Fibroblast of skin of left biceps (primary cell): Measurements from ENCODE around the gene ARHGEF33.

Experiments used
- DNase-seq, 2 experiments: peaks; one replicate each; pipeline ENCODE4 v3.0.0-alpha.2; 2013; ENCODE audit warnings: low read depth in 2 of 2

The ARHGEF33 gene

DNA sequence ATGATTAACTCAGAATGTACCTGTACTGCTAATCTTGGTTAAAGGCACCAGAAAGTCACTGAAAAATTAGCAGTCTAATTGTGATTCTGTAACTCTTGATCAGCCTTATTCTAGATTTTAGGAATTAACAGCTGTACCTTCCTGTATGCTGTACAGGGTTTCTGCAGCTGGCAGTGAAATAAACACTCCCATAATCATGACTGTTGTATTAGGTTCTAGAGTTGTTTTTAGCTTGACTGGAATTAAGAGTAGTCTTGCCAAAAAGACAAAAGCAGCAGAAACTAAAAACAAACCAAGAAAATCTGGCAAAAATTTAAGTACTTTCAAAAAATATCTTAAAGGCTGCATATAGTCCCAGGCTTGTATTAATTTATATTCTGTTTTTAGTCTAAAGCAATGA, 127.7 kb downstream of the ARHGEF33 start:
- no peak for DNase-seq

DNA sequence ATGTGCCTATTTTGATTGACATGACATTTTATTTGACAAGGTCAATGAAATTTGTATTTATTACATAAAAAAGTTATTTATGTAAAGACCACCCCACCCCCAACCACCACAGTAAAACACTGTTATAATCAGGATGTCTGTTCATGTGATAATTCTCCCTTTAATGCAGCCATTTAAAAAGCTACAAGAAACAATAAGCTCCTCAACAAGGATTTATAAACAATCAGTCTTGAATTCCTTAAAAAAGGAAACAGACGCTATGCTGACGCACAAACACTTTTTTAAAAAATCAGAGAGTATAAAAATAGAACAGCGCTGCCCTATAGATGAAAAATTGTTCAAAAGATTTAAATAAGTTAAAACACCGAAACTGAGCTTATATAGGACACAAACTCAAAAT, 129.0 kb downstream of the ARHGEF33 start:
- DNase-seq: no peak

DNA sequence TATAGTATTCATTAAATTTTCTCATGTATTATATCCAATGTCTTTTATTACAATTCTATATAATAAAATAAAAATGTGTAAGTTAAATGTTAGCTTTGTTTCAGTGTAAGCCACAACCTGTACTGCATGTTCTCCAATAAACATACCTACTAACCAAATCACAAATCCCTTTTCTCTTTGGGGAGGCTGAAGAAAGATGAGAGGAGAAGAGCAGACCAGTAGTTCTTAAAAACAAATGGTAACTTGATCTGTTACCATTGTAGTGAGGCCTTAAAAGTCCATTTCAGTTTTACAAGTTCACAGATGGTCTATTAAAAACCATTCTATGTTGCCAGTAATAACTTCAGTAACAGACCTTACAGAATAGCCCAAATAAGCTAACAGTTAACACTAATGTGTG, 130.7 kb downstream of the ARHGEF33 start:
- no peak for DNase-seq

DNA sequence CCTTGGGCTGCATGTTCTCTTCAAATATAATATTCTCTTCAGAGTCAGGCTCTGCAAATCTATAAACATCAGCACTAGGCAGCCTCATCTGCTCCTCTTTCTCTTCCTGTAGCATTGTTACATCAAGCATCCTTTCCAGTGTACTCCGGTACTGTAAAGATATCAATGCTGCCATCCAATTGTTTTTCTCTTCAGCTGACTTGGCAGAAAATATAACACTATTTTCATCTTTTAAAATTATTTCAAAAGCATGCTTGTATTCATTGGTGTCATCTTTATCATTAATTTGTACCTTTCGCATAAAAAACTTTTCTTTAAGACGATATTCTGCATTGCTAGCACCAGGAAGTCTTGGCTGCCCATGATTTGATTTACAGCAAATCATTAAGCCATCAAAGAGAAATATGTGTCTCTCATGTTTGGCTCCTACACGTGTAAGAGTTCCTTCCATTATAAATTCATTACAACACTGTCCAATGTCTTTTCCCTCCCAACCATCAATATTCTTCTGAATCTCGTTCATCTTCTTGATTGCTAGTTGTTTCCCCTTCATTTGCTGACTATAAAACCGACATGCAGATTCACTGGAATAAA, 133.1 kb downstream of the ARHGEF33 start:
- DNase-seq: no peak

DNA sequence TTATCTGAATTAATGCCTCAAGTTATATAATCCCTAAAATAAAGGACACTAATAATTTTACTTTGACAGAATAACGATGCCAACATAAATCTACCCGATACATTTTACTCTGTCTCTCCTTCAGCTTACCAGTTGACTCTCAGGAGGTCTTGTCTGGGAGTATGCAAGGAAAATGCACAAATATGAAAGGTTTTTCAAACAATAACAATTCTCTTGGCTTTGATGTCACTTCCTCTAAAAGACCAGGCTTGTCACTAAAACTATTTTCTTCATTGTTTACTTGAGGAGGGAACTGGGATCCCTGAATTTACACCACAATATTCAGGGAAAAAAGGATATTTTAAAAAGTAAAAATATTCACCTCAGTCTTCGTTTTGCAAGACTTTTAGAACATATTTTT, 134.0 kb downstream of the ARHGEF33 start:
- no peak for DNase-seq

DNA sequence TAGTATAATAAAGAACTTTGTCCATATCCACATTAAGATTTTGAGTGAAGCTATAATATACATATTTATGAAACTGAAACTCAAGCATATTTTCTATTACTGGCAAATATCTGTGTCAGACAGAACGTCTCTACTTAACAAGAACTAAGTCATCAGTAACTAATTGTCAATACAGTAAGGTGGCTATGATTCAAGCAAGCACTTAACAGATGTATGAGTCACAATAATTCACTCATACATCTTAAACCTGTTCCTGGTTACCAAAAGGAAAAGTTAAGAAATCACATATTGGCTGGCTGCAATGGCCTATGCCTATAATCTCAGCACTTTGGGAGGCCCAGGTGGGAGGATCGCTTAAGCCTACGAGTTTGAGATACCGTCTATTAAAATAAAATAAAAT, 135.2 kb downstream of the ARHGEF33 start:
- no peak for DNase-seq
